Mucosa of rectum (tissue), 2 donors: Measurements from ENCODE around the gene NID1.
A peak's percentile ranks its signal among the peaks of the same experiment; 100 is the strongest.

ENCODE experiments used
- H3K27ac ChIP-seq, 2 donors: one replicate each; pipeline ENCODE4 v1.7.0; 2013; ENCODE audit warnings: inconsistent platforms in 2 of 2, low read depth in 2 of 2, low read length in 2 of 2
- H3K27me3 ChIP-seq, 2 donors: one replicate each; pipeline ENCODE4 v1.7.0; 2013; ENCODE audit warnings: low read length in 2 of 2; ENCODE audit not compliant: control insufficient read depth in 2 of 2, insufficient read depth in 2 of 2
- H3K36me3 ChIP-seq, 2 donors: one replicate each; pipeline ENCODE4 v1.7.0; 2013; ENCODE audit warnings: low read length in 2 of 2; ENCODE audit not compliant: control insufficient read depth in 2 of 2, insufficient read depth in 2 of 2
- H3K4me1 ChIP-seq, 2 donors: one replicate each; pipeline ENCODE4 v1.7.0; 2013; ENCODE audit warnings: low read length in 2 of 2, mild to moderate bottlenecking in 1 of 2; ENCODE audit not compliant: control insufficient read depth in 2 of 2, insufficient read depth in 2 of 2
- H3K4me3 ChIP-seq, 2 donors: one replicate each; pipeline ENCODE4 v1.7.0; 2013; ENCODE audit warnings: low read length in 2 of 2
- H3K9ac ChIP-seq, 2 donors: one replicate each; pipeline ENCODE4 v1.7.0; 2013; ENCODE audit warnings: low read length in 2 of 2, low read depth in 1 of 2, mild to moderate bottlenecking in 1 of 2
- H3K9me3 ChIP-seq, 2 donors: one replicate each; pipeline ENCODE4 v1.7.0; 2013; ENCODE audit warnings: low read length in 2 of 2; ENCODE audit not compliant: control insufficient read depth in 2 of 2
- donor health status: healthy.
- donor health status: Normal muscosa, but diverticular disease.

Gene NID1, protein sequence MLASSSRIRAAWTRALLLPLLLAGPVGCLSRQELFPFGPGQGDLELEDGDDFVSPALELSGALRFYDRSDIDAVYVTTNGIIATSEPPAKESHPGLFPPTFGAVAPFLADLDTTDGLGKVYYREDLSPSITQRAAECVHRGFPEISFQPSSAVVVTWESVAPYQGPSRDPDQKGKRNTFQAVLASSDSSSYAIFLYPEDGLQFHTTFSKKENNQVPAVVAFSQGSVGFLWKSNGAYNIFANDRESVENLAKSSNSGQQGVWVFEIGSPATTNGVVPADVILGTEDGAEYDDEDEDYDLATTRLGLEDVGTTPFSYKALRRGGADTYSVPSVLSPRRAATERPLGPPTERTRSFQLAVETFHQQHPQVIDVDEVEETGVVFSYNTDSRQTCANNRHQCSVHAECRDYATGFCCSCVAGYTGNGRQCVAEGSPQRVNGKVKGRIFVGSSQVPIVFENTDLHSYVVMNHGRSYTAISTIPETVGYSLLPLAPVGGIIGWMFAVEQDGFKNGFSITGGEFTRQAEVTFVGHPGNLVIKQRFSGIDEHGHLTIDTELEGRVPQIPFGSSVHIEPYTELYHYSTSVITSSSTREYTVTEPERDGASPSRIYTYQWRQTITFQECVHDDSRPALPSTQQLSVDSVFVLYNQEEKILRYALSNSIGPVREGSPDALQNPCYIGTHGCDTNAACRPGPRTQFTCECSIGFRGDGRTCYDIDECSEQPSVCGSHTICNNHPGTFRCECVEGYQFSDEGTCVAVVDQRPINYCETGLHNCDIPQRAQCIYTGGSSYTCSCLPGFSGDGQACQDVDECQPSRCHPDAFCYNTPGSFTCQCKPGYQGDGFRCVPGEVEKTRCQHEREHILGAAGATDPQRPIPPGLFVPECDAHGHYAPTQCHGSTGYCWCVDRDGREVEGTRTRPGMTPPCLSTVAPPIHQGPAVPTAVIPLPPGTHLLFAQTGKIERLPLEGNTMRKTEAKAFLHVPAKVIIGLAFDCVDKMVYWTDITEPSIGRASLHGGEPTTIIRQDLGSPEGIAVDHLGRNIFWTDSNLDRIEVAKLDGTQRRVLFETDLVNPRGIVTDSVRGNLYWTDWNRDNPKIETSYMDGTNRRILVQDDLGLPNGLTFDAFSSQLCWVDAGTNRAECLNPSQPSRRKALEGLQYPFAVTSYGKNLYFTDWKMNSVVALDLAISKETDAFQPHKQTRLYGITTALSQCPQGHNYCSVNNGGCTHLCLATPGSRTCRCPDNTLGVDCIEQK

DNA sequence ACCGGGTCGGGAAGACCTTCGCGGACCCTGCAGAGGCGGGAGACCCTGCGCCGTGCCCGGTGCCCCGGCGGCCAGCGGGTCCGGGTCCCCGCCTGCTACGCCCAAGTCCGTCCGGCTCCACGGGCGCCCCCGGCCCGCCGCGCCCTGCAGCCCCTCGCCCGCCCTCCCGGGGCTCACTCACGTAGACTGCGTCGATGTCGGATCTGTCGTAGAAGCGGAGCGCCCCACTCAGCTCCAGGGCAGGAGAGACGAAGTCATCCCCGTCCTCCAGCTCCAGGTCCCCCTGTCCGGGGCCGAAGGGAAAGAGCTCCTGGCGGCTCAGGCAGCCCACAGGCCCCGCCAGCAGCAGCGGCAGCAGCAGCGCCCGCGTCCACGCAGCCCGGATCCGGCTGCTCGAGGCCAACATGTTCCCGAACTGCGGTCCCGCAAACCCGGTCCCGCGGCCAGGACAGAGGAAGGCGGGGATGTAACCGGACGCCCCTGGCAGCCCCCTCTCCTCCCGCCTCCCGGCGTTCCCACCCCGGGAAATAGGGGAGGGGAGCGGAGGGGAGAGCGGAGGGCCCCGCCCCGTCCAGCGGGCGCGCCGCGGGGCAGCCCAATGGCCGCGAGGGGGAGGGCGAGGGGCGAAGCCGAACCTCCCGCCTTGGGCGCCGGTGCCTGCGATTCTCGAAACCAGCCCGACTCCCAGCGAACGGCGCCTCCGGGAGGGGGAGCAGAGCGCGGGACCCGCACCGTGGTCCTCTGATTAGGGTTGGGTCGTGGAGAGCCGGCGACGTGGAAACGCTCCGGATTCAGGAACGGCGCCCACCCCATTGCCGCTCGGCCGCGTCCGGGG lies at the start of gene NID1:
Gene NID1, minus strand, starts transcription at position 417 of the 835 bp plus-strand sequence. Its CDS starts 11 bp downstream, at position 406.
- Histone ChIP-seq H3K9me3 (no peaks in the 10 kb centered on the region), H3K36me3 (no peaks in the 10 kb centered on the region), H3K9ac (peak within 1 kb of the TSS; percentile 70 to 77), H3K27ac (peak within 1 kb of the TSS; percentile 83 to 87), H3K4me3 (peak within 1 kb of the TSS; percentile 53 to 65), H3K4me1 (peaks cover 13 to 19% of the 10 kb centered on the region in 2 donors), H3K27me3 (peaks cover 15 to 28% of the 10 kb centered on the region in 2 donors)

DNA sequence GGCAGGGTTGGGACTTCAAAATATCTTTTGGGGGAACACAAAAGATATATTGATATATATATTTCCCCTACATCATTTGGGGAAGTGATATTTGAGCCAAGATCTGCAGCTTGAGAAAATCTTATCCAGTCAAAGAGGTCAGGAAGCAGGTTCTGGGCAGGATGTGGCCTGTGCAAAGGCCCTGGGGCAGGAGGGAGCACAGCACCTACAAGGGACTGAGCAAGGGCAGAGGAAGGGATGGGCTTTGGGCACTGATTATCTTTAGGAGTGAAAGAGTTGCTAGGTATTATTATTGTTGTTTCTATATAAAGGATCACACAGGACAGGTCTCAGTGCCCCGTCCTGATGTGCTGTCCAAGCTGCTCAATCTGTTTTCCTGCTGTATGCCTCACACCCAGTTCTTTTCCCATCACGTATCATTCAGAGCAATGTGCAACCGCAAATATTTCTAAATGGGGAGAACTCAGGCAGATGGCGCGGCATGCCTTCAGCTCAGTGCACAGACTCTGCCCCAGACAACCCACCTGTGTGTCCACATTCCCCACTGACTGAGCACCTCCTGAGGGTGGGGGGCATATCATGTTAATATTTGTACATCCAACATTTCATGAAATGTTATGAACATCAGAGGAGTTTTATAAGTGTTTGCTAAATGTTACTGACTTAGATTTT lies 49.3 kb upstream of the NID1 start:
- Histone ChIP-seq H3K4me1 (no peaks in the 10 kb centered on the region), H3K9me3 (no peaks in the 10 kb centered on the region), H3K9ac (no peak overlapping the region), H3K27ac (no peak overlapping the region), H3K4me3 (no peak overlapping the region), H3K27me3 (no peaks in the 10 kb centered on the region), H3K36me3 (no peaks in the 10 kb centered on the region)

DNA sequence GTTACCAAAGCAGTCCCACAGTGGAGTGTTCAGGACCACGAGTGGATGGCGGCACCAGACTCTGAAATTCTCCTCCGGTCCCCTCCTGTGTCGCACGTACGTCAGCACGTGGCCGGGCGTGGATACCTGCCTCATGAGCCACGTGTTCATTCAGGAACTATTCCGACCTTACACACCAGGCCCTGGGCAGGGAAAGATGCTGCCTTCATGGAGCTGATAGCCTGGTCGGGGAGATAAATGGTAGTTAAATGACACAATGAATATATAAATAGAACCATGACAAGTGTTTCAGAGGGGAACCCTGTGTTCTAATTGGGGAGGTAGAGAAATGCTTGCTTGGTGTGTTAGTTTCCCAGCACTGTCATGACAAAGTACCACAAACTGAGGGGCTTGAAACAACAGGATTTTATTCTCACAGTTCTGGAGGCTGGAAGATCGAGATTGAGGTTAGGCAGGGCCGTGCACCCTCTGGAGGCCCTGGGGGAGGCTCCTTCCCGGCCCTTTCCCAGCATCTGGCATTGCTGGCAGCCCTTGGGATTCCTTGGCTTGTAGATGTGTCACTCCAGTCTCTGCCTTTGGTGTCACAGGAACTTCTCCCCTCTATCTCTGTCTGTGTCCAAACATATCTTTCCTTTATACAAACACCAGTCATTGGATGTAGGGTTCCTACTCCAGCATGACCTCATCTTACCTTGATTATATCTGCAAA lies 48.6 kb upstream of the NID1 start:
- H3K9ac ChIP-seq: no peak overlapping the region
- no peak overlapping the region for H3K27ac ChIP-seq
- H3K9me3 ChIP-seq: no peaks in the 10 kb centered on the region
- H3K27me3 ChIP-seq: no peaks in the 10 kb centered on the region
- H3K36me3 ChIP-seq: no peaks in the 10 kb centered on the region
- H3K4me1 ChIP-seq: no peaks in the 10 kb centered on the region
- H3K4me3 ChIP-seq: no peak overlapping the region

DNA sequence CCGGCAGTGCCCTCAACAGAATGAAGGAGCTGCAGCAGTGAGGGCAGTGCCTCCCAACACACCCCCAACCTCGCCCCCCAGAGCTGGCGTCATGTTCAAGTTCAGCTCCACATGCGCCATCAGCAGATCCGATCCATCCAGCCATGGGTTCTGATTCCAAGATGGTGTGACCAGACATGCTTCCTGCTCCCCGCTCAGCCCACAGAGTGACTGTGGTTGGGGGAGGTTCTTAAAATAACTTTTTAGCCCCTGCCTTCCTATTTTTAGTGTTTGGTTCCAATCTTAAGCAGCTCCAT lies 47.4 kb upstream of the NID1 start:
- Histone ChIP-seq H3K4me3 (no peak overlapping the region), H3K27ac (no peak overlapping the region), H3K9ac (no peak overlapping the region), H3K9me3 (no peaks in the 10 kb centered on the region), H3K36me3 (no peaks in the 10 kb centered on the region), H3K27me3 (peaks cover 0 to under 1% of the 10 kb centered on the region in 2 donors), H3K4me1 (no peaks in the 10 kb centered on the region)

DNA sequence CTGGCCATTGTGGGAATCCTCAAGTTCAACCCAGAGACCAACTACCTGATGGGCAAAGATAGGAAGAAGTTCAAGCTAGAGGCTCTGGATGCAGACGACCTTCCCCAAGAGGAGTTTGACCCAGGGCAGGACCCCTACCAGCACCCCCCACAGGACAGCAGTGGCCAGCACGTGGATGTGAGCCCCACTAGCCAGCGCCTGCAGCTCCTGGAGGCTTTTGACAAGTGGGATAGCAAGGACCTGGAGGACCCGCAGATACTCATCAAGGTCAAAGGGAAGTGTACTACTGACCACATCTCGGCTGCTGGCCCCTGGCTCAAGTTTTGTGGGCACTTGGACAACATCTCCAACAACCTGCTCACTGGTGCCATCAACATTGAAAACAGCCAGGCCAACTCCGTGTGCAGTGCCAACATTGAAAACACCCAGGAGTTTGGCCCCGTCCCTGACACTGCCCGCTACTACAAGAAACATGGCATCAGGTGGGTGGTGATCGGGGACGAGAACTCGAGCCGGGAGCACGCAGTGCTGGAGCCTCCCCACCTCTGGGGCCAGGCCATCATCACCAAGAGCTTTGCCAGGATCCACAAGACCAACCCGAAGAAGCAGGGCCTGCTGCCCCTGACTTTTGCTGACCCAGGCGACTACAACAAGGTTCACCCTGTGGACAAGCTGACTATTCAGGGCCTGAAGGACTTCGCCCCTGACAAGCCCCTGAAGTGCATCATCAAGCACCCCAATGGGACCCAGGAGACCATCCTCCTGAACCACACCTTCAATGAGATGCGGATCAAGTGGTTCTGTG lies 46.8 kb upstream of the NID1 start:
- Histone ChIP-seq H3K4me3 (no peak overlapping the region), H3K27me3 (peaks cover 0 to 2% of the 10 kb centered on the region in 2 donors), H3K9me3 (no peaks in the 10 kb centered on the region), H3K4me1 (no peaks in the 10 kb centered on the region), H3K36me3 (no peaks in the 10 kb centered on the region), H3K9ac (no peak overlapping the region), H3K27ac (no peak overlapping the region)

DNA sequence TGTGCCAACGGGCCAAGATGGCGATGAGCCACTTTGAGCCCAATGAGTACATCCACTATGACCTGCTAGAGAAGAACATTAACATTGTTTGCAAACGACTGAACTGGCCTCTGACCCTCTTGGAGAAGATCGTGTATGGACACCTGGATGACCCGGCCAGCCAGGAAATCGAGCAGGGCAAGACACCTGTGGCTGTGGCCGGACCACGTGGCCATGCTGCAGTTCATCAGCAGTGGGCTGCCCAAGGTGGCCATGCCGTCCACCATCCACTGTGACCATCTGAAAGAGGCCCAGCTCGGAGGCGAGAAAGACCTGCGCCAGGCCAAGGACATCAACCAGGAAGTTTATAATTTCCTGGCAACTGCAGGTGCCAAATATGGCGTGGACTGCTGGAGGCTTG lies 45.2 kb upstream of the NID1 start:
- Histone ChIP-seq H3K27ac (no peak overlapping the region), H3K36me3 (no peaks in the 10 kb centered on the region), H3K9me3 (no peaks in the 10 kb centered on the region), H3K4me3 (no peak overlapping the region), H3K4me1 (no peaks in the 10 kb centered on the region), H3K9ac (no peak overlapping the region), H3K27me3 (peaks cover 0 to 2% of the 10 kb centered on the region in 2 donors)

DNA sequence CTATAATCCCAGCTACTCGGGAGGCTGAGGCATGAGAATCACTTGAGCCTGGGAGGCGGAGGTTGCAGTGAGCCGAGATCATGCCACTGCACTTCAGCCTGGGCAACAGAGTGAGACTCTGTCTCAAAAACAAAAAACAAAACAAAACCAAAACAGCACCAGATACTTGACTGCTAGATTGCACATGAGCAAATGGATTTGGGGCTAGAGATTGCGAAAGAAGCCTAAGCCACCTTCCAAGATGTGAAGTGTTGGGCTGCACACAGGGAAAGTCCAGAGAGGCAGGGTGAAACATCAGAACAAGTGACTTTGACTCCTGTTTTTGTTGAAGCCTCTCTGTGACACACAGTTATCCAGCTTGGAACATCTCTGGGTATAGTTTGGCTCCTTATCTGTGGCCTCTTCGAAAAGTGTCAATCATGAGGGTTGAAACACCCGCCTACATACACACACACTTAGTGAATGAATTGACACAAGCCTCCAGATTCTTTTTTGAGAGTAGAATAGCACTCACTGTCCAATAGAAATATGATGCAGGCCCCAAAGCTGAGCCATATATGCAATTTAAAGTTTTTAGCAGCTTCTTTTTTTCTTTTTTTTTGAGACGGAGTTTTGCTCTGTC lies 43.2 kb upstream of the NID1 start:
- no peak overlapping the region for H3K9ac ChIP-seq
- no peaks in the 10 kb centered on the region for H3K4me1 ChIP-seq
- no peak overlapping the region for H3K27ac ChIP-seq
- H3K4me3 ChIP-seq: no peak overlapping the region
- peaks cover 0 to 2% of the 10 kb centered on the region in 2 donors for H3K27me3 ChIP-seq
- H3K9me3 ChIP-seq: no peaks in the 10 kb centered on the region
- no peaks in the 10 kb centered on the region for H3K36me3 ChIP-seq
